DLD1 (cell line): Measurements from ENCODE around the gene NOX4.
"Not testable (repeated sequence)": the region's sequence is repeated elsewhere in the genome, so short reads cannot be mapped to it uniquely, and the experiment has no call there.

Source experiments
- in situ Hi-C: cut with HindIII; loops from 2 replicates; pipeline ENCODE4 v1.10.0; 2017; ENCODE audit warnings: low sequenced_read_pairs

NOX4 gene

DNA sequence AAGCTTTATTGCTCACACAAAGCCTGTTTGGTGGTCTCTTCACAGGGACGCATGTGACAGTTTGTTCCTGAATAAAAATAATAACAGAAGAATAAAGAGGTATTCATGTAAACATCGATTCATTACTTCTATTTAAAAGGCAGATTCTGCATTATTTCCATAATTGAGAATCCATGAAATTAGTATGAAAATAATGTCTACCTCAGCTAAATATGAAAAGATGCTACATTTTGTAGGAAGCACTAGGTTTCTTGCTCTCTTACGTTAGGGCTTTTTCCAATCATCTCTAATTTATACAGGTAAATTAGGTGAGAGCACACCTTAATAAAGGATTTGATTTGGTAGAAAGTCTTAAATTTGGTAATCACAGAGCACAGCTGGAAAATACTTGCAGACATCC lies 103.7 kb downstream of the NOX4 start:
- in situ Hi-C loops, result not testable (repeated sequence)

DNA sequence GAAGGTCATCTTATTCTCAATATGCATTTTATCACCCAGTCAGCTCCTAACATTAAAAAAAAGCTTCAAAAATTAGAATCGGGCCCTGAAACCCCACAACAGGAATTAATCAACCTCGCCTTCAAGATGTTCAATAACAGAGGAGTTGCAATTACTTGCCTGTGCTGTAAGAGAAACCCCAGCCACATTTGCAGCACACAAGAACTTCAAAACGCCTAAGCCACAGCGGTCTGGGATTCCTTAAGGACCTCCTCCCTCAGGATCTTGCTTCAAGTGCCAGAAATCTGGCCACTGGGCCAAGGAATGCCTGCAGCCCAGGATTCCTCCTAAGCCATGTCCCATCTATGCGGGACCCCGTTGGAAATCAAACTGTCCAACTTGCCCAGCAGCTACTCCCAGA lies 108.2 kb downstream of the NOX4 start:
- in situ Hi-C loops, result not testable (repeated sequence)

- in situ Hi-C loops, result no loop called here
Measured at GRCh38 chr11:89381094-89381493, 110.1 kb downstream of the NOX4 start.

DNA sequence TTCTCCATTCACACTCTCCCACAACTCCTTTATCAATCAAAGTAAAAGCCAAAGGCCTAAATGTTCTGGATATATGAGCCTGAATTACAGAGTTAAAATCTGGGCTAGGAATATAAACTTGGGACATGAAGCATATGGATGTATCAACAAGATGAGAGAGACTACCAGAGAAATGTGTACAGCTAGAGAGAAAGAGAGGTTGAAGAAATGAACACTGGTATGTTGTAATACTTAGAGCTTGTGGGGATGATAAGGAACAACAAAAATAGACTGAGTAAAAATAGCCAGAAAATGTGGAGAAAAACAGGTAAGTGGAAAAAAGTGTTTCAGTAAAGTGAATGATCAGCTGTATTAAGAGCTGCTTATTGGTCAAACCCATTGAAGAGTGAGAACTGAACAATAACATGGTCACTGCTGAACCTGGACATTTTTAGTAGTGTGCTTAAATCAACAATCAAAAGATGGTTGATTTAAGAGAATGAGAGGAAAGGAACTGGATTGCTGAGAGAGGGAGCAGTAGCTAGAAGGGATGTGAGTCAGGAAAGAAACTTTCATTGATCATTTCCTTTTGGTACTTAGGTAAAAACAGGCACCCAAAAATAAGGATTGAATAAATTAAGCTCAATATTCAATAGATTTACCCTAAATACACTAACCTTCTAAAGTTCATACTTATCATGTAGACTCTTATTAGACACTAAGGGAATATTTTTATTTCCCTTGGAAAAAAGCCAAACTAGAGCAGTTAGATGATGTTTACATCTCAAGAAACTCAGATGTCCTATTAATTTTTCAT lies 111.0 kb downstream of the NOX4 start:
- in situ Hi-C loops, result not testable (repeated sequence)

GRCh38 chr11:89378986-89379385 lies 112.2 kb downstream of the NOX4 start:
- in situ Hi-C loops, result not testable (repeated sequence)

GRCh38 chr11:89369356-89369755 lies 121.8 kb downstream of the NOX4 start:
- in situ Hi-C loops, result not testable (repeated sequence)

DNA sequence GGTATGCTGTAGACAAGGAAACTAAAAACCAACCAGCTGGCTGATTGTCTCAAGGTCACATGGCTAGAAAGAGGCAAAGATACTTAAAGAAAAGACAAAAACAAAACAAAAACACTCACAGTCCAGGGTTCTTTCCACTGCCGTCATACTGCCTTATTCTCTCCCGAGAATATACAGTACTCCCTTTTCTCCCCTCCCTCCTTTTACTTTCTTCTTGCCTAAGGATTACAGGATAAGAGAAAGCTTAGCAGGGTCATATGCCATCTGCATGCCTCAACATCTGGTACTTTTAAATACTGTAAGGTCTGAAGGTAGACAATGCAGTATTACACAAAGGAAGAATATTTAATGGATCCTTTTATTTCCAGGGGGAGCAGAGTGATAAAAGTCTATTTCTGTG lies 126.3 kb downstream of the NOX4 start:
- in situ Hi-C loops, result not testable (repeated sequence)

- in situ Hi-C loops, result no loop called here
Measured at GRCh38 chr11:89361734-89362133, 129.4 kb downstream of the NOX4 start.

DNA sequence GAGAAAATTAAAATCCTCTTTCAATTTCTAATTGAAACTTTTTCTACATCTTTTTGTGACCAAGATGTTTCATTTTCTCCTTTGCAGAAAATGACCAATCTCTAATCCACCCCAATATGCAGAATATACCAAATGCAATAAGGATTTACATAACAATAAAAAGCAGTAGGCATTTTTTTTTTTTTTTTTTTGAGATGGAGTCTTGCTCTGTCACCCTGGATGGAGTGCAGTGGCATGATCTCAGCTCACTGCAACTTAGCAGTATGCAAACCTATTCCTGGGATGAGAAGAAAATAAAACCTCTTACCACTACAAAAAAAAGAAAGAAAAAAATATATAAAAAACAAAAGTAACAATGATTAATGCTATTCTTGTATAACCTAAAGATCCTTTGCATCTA lies 132.0 kb downstream of the NOX4 start:
- in situ Hi-C loops, result not testable (repeated sequence)

DNA sequence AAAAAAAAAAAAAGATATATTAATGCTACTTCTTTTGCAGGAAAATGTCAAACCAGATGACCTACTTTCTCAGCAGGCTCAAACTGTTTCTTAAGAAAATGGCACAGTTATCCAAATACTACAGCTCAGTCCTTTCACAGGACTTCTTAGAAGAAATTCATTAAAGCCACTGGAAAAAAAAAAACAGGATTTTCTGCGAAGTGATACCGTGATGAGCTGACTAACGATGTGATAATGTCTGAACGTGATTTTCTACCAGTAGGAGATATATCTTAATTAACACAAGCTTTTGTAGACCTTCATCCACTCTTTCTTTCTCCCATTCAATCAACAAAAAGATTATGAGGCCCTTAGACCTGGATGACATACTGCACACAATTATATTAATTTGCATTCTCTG lies 132.4 kb downstream of the NOX4 start:
- in situ Hi-C loops, result no loop called here

DNA sequence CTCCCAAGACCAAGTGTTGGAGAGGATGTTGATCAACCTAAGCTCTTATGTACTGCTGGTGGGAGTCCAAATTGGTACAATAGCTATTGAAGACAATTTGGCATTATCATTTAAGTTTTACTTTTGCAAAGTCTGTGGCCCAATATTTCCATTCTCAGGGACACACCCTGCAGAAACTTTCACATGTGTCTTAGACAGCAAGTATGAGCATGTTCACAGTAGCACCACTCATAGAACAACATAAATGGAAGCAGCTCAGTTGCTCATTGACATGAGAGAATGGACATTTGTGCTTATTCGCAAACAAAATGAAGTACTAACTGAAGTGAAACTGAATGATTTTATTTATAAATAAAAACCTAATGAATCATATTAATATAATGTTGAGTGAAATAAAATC lies 135.5 kb downstream of the NOX4 start:
- in situ Hi-C loops, result no loop called here

DNA sequence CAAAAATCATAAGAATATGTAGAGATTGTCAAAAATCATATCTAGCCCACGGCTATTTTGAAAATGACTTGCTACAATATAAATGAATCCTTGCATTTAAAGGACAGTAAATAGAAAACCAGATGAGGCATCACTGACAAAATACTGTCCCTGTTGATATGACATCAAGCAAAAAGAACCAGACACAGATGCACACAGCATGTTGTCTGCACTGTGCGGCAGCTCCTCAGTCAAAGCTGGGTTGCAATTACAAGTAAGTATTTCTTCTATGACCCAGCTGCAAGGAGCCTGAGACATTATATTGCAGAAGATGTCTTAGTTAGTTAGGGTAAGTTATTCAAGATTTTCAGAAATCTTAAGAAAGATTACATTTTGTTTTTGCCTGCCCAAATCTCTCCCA lies 136.7 kb downstream of the NOX4 start:
- in situ Hi-C loops, result not testable (repeated sequence)

DNA sequence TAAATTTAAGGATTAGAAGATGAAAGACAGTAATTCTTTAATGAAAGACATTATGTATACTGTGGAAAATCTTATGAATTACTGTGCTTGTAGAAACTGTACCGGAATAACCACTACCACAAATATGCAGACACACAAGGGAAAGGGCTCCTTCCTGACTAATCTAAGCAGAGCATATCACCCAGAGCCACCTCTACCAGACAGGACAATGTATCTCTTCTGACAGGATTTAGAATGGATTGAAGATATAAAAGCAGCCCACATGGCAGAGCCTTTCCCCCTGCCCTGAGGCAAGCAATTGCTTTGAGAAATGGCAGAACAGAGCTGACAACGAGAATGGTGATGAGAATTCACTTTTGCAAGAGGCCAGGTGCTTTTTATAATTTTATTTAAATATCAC lies 144.1 kb downstream of the NOX4 start:
- in situ Hi-C loops, result no loop called here

- in situ Hi-C loops, result no loop called here
Measured at GRCh38 chr11:89346601-89347000, 144.6 kb downstream of the NOX4 start.

DNA sequence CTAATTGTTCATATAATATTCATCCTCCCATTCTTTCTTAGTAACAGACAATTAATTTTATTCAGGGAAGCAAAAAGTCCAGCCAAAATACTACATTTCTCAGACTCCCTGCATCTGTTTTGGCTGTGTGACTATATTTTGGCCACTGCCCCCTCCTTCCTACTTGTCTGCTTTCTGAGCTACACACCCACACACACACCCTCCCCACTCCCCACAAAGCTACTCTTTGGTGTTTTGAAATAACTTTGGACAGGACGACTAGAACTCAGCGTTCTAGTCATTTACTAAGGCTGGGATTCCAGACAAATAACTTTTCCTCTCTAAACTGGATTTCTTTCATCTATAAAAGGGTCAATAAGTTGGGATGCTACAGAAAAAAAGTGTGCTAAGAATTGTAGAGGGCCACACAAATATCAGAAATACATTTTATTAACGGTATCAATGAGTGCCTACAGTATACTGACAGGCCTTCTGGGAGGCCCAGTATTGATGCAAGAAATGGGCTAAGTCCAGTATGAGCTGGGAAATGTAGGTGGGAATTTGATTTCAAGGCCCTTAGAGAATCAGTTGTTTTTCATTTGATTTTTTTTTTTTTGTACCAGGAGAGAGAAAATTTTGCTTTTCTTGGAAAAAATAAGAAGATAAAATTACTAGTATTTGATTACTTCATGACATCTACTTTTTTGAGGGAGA lies 148.1 kb downstream of the NOX4 start:
- in situ Hi-C loops, result not testable (repeated sequence)

DNA sequence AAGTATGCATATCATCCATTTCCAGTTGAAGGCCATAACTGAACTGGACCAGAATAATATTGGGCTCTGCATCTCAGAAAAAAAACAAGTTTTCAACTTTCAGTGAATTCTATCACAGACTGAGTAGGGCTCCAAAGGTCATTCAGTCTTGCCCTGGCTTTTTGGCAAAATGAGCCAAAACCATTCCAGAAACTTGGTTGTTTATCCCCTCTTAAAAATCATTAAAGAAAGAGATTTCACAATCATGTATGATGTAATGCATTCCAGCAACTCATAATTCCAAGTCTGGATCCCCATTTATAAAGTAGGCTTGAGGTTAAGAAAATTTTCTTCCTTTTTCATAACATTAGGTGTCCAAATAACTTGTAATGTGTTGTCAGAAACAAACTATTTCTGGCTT lies 150.7 kb downstream of the NOX4 start:
- in situ Hi-C loops, result not testable (repeated sequence)

GRCh38 chr11:89338073-89338472 lies 153.1 kb downstream of the NOX4 start:
- in situ Hi-C loops, result not testable (repeated sequence)

GRCh38 chr11:89337100-89337650 lies 154.0 kb downstream of the NOX4 start:
- in situ Hi-C loops, result not testable (repeated sequence)

DNA sequence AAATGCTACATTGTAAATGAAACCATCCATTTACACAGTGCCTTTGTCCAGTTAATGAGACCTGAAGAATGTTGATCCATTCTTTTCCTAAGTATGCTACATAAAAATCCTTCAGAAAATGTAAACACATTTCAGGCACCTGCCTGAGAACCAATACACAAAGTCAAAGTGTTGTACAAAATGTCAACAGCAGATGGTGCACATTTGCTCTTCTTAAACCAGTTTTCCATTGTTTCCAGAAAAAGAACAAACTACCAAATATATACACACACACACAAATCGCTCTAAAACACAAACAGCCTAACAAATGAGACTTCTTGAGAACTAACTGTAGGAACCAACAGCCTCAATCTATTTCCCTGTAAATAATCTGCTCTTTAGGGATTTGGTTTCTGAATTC lies 157.5 kb downstream of the NOX4 start:
- in situ Hi-C loops, result not testable (repeated sequence)

DNA sequence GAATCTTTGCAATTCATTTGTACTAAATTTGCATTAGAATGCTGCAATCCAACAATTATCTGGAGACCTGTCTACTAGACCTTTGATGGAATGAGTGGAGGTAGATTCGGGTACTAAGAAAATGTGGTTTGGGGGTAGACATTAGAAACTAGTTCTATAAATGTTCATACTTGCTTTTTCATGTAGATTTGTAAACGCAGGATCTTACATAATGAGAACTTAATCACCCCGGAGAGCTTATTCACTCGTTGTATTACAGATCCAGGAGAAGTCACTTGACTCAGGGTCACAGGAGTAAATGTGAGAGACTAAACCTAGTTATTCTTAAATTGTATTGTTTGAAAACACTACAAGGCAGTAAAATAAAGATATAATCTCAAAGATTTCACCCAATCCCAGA lies 159.2 kb downstream of the NOX4 start:
- in situ Hi-C loops, result not testable (repeated sequence)

- in situ Hi-C loops, result no loop called here
Measured at GRCh38 chr11:89327885-89328284, 163.3 kb downstream of the NOX4 start.

DNA sequence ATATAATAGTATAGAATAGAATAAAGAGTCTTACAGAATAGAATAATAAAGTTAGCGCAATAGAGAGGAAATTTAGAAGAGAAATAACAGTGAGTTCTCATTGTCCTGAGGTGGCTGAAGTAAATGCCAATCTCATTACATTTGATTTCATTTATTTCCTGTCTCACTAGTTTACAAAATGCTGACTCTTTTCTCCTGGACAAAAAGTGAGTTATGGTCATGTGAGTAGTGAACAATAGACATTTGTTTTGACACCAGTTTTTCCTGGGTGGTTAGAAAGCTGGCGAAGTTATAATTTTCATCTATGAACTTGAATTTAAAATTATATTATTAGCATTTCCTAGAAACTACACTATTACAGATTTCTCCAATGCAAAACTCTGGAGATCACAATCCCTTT lies 169.8 kb downstream of the NOX4 start:
- in situ Hi-C loops, result no loop called here
